Measurements from ENCODE around the gene DOCK11.

DNA sequence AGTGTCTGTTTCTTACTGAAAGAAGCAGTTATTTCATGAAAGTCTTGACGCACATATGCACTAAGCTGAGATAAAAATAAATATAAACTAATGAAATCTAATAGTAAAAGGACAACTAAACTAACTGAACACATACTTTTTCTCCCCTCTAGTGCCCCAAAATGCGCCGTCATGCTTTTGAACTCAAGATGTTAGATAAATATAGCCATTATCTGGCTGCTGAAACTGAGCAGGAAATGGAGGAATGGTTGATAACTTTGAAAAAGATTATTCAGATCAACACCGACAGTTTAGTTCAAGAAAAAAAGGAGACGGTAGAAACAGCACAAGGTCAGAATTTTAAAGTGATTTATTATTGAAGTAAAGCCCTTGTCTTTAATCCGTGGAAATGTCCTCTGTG lies 70.2 kb downstream of the DOCK11 start:
- TF ChIP-seq, protein P1, sequence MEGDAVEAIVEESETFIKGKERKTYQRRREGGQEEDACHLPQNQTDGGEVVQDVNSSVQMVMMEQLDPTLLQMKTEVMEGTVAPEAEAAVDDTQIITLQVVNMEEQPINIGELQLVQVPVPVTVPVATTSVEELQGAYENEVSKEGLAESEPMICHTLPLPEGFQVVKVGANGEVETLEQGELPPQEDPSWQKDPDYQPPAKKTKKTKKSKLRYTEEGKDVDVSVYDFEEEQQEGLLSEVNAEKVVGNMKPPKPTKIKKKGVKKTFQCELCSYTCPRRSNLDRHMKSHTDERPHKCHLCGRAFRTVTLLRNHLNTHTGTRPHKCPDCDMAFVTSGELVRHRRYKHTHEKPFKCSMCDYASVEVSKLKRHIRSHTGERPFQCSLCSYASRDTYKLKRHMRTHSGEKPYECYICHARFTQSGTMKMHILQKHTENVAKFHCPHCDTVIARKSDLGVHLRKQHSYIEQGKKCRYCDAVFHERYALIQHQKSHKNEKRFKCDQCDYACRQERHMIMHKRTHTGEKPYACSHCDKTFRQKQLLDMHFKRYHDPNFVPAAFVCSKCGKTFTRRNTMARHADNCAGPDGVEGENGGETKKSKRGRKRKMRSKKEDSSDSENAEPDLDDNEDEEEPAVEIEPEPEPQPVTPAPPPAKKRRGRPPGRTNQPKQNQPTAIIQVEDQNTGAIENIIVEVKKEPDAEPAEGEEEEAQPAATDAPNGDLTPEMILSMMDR (conservative IDR thresholded peaks at IDR 0.05 in 1 of 2, IDR thresholded peaks at IDR 0.05 in 1 of 2; ENCODE audit: low read depth in 1 of 2, low read length in 2 of 2) = no peak
- no peak for TF ChIP-seq EZH2 (IDR thresholded peaks at IDR 0.05; ENCODE audit: low read length, missing control alignments)

Data from fibroblast of lung (primary cell).